HL-60 (cell line): ENCODE measurements around the gene DLG1.

Experiments
- DNase-seq, 2 experiments: peaks; one replicate each; pipeline ENCODE4 v3.0.0-alpha.2; 2010 to 2020; ENCODE audit warnings: low read depth in 1 of 2, low spot score in 1 of 2
- H3K27ac ChIP-seq: fragments of 250-450 bp; sonication (Bioruptor Pico); replicated peaks from 2 replicates; pipeline ENCODE4 v1.5.1; 2020; ENCODE audit warnings: mild to moderate bottlenecking, moderate library complexity
- H3K27me3 ChIP-seq: fragments of 250-450 bp; sonication (Bioruptor Pico); 2 replicates; pipeline ENCODE4 v1.5.1; 2021; ENCODE audit warnings: mild to moderate bottlenecking, moderate library complexity; ENCODE audit not compliant: insufficient read depth, poor library complexity, severe bottlenecking
- H3K4me3 ChIP-seq: replicated peaks from 2 replicates; pipeline ENCODE4 v1.5.1; 2011; ENCODE audit warnings: mild to moderate bottlenecking, control low read depth, low read length; ENCODE audit not compliant: insufficient read depth
- CTCF ChIP-seq: IDR thresholded peaks from one replicate; pipeline ENCODE4 v1.5.1; 2011; ENCODE audit warnings: low read length, control low read depth, inconsistent platforms; ENCODE audit not compliant: insufficient read depth
- GABPA ChIP-seq: IDR thresholded peaks from 2 replicates; pipeline ENCODE4 v1.6.1; 2012; ENCODE audit warnings: low read depth
- POLR2AphosphoS5 ChIP-seq: IDR thresholded peaks from 2 replicates; pipeline ENCODE4 v1.6.1; 2012; ENCODE audit warnings: low read depth
- REST ChIP-seq: IDR thresholded peaks from 2 replicates; pipeline ENCODE4 v1.6.1; 2012; ENCODE audit warnings: low read depth; ENCODE audit not compliant: insufficient replicate concordance
- SPI1 ChIP-seq: IDR thresholded peaks from 2 replicates; pipeline ENCODE4 v1.6.1; 2012; ENCODE audit warnings: low read depth, mild to moderate bottlenecking, borderline replicate concordance

Gene DLG1

GRCh38 chr3:197007953-197008352 is 290.5 kb downstream of the DLG1 start:
- Histone ChIP-seq H3K27ac (no peak overlapping the region), H3K27me3 (no peaks in the 10 kb centered on the region), H3K4me3 (no peak overlapping the region)
- TF ChIP-seq SPI1 (peak; percentile 44; the same call in 1 of the 2 replicates), REST (no peak)
- DNase-seq: no peak

- H3K27me3 ChIP-seq: no peaks in the 10 kb centered on the region
- H3K27ac ChIP-seq: no peak overlapping the region
- no peak overlapping the region for H3K4me3 ChIP-seq
- DNase-seq: no peak
- TF ChIP-seq GABPA (no peak), CTCF (no peak), POLR2AphosphoS5 (no peak), REST (no peak), SPI1 (no peak)
Observed at GRCh38 chr3:197007296-197007940, 291.0 kb downstream of the DLG1 start.

GRCh38 chr3:197006860-197007259 is 291.6 kb downstream of the DLG1 start:
- DNase-seq: no peak
- no peak overlapping the region for H3K27ac ChIP-seq
- no peak overlapping the region for H3K4me3 ChIP-seq
- no peaks in the 10 kb centered on the region for H3K27me3 ChIP-seq
- no peak for TF ChIP-seq POLR2AphosphoS5

- Histone ChIP-seq H3K4me3 (no peak overlapping the region), H3K27ac (no peak overlapping the region), H3K27me3 (no peaks in the 10 kb centered on the region)
- TF ChIP-seq GABPA (no peak), CTCF (no peak), REST (no peak), POLR2AphosphoS5 (no peak), SPI1 (no peak)
- no peak for DNase-seq
Observed at GRCh38 chr3:197006446-197006845, 292.0 kb downstream of the DLG1 start.
